ENCODE results near the gene ATP1A2.

- TF ChIP-seq CTCF (tag by site-specific recombination; IDR thresholded peaks at IDR 0.05) (no peak), ZNF23 (tag by site-specific recombination; IDR thresholded peaks at IDR 0.05; ENCODE audit: borderline replicate concordance) (no peak), ZNF776 (tag by site-specific recombination; IDR thresholded peaks at IDR 0.05; ENCODE audit: borderline replicate concordance) (no peak), ZNF585B (tag by site-specific recombination; IDR thresholded peaks at IDR 0.05) (no peak), ELK4 (IDR thresholded peaks at IDR 0.05; ENCODE audit: borderline replicate concordance, low read depth, low read length) (no peak), TSHZ1 (tag by site-specific recombination; IDR thresholded peaks at IDR 0.05; ENCODE audit: borderline replicate concordance) (no peak), ZNF645 (tag by site-specific recombination; IDR thresholded peaks at IDR 0.05) (no peak), ZNF174 (tag by site-specific recombination; IDR thresholded peaks at IDR 0.05) (no peak)
Measured at GRCh38 chr1:160162931-160163330, 47.4 kb downstream of the ATP1A2 start.

Data from HEK293 (cell line).